SW480 (cell line): ENCODE data around the gene TNFRSF9.

ENCODE experiments used
- DNase-seq: peaks from one replicate; pipeline ENCODE4 v3.0.0-alpha.2; 2016; ENCODE audit warnings: low spot score

Gene TNFRSF9

GRCh38 chr1:7869136-7869920, 71.3 kb downstream of the TNFRSF9 start:
- DNase-seq, result no peak

- no peak for DNase-seq
Measured at GRCh38 chr1:7868070-7868780, 72.4 kb downstream of the TNFRSF9 start.

- DNase-seq, result no peak
Measured at GRCh38 chr1:7865978-7866377, 74.7 kb downstream of the TNFRSF9 start.
